ENCODE data around the gene RGS7. TPM values are rescaled to one million over a fixed set of nuclear protein-coding genes. Genes with fewer than 3 reads are reported as not detected.
"Not testable (repeated sequence)": the region's sequence is repeated elsewhere in the genome, so short reads cannot be mapped to it uniquely, and the experiment has no call there.

The RGS7 gene
- total RNA-seq, 2 donors from 2014 or later = 0.10 to 0.24 TPM

DNA sequence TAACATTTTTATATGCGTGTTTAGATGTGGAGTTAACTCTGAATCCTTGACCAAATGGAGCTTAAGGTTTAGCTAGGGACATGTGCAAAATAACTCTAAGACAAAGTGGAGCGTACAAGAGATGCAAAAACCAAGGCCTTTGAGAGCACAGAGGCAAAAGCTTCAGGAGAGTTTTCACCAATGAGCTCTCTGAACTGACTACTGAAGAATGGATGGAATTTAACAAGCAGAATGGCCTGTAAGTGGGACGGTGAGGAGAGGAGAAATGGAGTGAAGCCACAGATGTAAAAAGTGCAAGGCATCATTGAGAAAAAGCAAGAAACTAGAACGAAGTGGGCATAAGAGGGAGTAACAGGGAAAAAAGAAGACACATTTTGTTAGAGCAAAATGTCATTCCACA, 260.0 kb downstream of the RGS7 start:
- intact Hi-C loops (cut with DNase I) = no loop called here
- no peaks in the 10 kb centered on the region for H3K4me1 ChIP-seq
- DNase-seq = no peak
- H3K27me3 ChIP-seq = no peaks in the 10 kb centered on the region
- no peak overlapping the region for H3K9ac ChIP-seq (ENCODE audit: low read depth in 2 of 2, low read length in 2 of 2)
- no peaks in the 10 kb centered on the region for H3K36me3 ChIP-seq
- TF ChIP-seq, protein P1, sequence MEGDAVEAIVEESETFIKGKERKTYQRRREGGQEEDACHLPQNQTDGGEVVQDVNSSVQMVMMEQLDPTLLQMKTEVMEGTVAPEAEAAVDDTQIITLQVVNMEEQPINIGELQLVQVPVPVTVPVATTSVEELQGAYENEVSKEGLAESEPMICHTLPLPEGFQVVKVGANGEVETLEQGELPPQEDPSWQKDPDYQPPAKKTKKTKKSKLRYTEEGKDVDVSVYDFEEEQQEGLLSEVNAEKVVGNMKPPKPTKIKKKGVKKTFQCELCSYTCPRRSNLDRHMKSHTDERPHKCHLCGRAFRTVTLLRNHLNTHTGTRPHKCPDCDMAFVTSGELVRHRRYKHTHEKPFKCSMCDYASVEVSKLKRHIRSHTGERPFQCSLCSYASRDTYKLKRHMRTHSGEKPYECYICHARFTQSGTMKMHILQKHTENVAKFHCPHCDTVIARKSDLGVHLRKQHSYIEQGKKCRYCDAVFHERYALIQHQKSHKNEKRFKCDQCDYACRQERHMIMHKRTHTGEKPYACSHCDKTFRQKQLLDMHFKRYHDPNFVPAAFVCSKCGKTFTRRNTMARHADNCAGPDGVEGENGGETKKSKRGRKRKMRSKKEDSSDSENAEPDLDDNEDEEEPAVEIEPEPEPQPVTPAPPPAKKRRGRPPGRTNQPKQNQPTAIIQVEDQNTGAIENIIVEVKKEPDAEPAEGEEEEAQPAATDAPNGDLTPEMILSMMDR (IDR thresholded peaks at IDR 0.05) = no peak
- H3K27ac ChIP-seq = no peak overlapping the region
- H3K9me3 ChIP-seq = no peaks in the 10 kb centered on the region
- H3K4me3 ChIP-seq = no peak overlapping the region

DNA sequence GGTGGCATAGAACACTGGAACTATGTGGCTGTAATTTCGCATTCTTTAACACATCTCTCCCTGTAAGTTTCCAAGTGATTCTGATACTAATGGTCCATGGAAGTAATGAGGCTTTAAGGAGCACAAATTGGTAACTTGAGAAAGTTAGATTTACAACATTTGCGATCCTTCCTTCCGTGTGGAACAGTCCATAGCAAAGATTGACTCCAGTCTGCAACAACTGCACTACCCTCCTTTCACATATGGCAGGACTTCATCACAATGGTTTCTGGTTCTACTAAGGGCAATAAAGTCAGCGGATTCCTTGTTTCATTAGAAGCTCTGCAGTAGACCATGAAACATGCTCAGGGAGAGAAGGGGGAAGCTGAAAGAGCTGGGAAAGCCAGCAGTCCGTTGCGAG, 261.2 kb downstream of the RGS7 start:
- no peaks in the 10 kb centered on the region for H3K9me3 ChIP-seq
- H3K27ac ChIP-seq = no peak overlapping the region
- H3K36me3 ChIP-seq = no peaks in the 10 kb centered on the region
- TF ChIP-seq, protein P1 (IDR thresholded peaks at IDR 0.05) = no peak
- no peak overlapping the region for H3K9ac ChIP-seq (ENCODE audit: low read depth in 2 of 2, low read length in 2 of 2)
- H3K4me3 ChIP-seq = no peak overlapping the region
- intact Hi-C loops (cut with DNase I) = no loop called here
- no peaks in the 10 kb centered on the region for H3K27me3 ChIP-seq
- no peak for DNase-seq
- H3K4me1 ChIP-seq = no peaks in the 10 kb centered on the region

- Histone ChIP-seq H3K4me1 (no peaks in the 10 kb centered on the region), H3K9ac (ENCODE audit: low read depth in 2 of 2, low read length in 2 of 2) (no peak overlapping the region), H3K27ac (no peak overlapping the region), H3K4me3 (no peak overlapping the region), H3K27me3 (no peaks in the 10 kb centered on the region), H3K9me3 (no peaks in the 10 kb centered on the region), H3K36me3 (no peaks in the 10 kb centered on the region)
- intact Hi-C loops (cut with DNase I) = no loop called here
- no peak for DNase-seq
- TF ChIP-seq, protein P1 (IDR thresholded peaks at IDR 0.05) = no peak
Measured at GRCh38 chr1:241090798-241091197, 266.2 kb downstream of the RGS7 start.

DNA sequence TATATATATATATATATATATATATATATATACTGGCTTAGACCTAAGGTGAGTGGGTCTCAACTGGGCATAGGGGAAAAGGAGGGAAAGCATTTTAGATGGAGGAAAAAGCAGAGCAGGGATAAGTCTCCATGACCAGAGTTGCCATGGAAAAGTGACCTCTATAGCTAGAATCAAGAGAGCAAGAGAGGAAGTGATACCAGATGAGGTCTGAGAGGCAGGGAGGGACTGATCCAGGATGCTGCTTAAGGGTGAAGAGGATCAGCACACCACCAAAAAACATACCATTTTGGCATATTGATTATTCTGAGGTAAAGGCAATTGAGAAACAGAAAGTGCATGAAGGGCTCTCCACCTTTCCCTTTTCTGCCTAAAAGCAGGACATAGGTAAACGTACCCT, 267.9 kb downstream of the RGS7 start:
- H3K9me3 ChIP-seq; H3K4me3 ChIP-seq; H3K27me3 ChIP-seq; H3K36me3 ChIP-seq; intact Hi-C loops (cut with DNase I); H3K4me1 ChIP-seq; H3K27ac ChIP-seq; H3K9ac ChIP-seq (ENCODE audit: low read depth in 2 of 2, low read length in 2 of 2); DNase-seq: not testable (repeated sequence)

GRCh38 chr1:241088075-241088474, 268.9 kb downstream of the RGS7 start:
- H3K9me3 ChIP-seq; H3K4me3 ChIP-seq; H3K4me1 ChIP-seq; intact Hi-C loops (cut with DNase I); H3K9ac ChIP-seq (ENCODE audit: low read depth in 2 of 2, low read length in 2 of 2); DNase-seq; H3K27ac ChIP-seq; H3K27me3 ChIP-seq; H3K36me3 ChIP-seq: not testable (repeated sequence)

DNA sequence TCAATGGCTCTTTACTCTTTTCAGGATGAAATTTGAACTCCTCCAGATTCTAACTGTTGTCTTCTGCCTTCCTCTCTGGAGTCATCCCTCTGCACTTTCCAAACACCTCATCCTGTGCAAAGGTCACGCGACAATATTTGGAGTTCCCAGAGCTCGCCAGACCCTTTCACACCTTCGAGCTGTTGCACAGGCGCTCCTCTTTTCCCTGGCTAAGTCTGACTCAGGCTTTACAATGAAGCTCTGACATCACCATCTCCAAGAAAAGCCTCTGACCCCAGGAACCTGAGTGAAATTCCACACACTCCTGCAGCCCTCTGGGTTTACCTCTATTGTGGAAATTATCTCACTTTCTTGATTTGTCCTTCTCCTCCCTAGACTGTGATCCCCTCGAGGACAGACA, 270.3 kb downstream of the RGS7 start:
- Histone ChIP-seq H3K27me3 (no peaks in the 10 kb centered on the region), H3K9me3 (no peaks in the 10 kb centered on the region), H3K36me3 (no peaks in the 10 kb centered on the region), H3K27ac (no peak overlapping the region), H3K9ac (ENCODE audit: low read depth in 2 of 2, low read length in 2 of 2) (no peak overlapping the region), H3K4me3 (no peak overlapping the region), H3K4me1 (no peaks in the 10 kb centered on the region)
- intact Hi-C loops (cut with DNase I) = no loop called here
- no peak for DNase-seq
- TF ChIP-seq, protein P1 (IDR thresholded peaks at IDR 0.05) = no peak

DNA sequence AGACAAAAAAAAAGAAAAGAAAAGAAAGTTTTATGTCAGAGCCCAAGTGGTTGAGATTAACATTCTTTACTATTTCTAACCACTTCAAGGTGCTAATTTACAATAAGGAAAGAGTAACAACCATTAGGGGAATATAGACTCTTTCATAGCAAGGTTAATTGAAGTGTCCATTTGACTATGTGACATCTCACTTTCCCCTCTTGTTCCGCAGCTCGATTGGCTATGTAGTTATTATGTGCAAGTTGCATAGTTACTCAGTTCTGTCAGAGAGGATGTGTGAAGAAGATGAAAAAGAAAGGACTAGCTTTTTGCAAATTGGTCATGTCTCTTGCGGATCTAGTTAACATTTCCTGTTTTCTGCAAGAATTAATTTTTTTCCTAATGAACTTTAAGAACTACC, 273.7 kb downstream of the RGS7 start:
- H3K4me1 ChIP-seq = no peaks in the 10 kb centered on the region
- no peak for DNase-seq
- H3K27ac ChIP-seq = no peak overlapping the region
- no peaks in the 10 kb centered on the region for H3K27me3 ChIP-seq
- intact Hi-C loops (cut with DNase I) = no loop called here
- TF ChIP-seq, protein P1 (IDR thresholded peaks at IDR 0.05) = no peak
- no peak overlapping the region for H3K9ac ChIP-seq (ENCODE audit: low read depth in 2 of 2, low read length in 2 of 2)
- H3K4me3 ChIP-seq = no peak overlapping the region
- no peaks in the 10 kb centered on the region for H3K36me3 ChIP-seq
- H3K9me3 ChIP-seq = no peaks in the 10 kb centered on the region
